SH-SY5Y (cell line): Measurements from ENCODE around the gene PCGF3.

Experiments used
- GATA2 ChIP-seq: IDR thresholded peaks from 2 replicates; pipeline ENCODE4 v1.6.1; 2011; ENCODE audit warnings: mild to moderate bottlenecking, low read depth, low read length
- GATA3 ChIP-seq: IDR thresholded peaks from 2 replicates; pipeline ENCODE4 v1.6.1; 2011; ENCODE audit warnings: low read depth, mild to moderate bottlenecking, low read length, moderate library complexity

PCGF3 gene

DNA sequence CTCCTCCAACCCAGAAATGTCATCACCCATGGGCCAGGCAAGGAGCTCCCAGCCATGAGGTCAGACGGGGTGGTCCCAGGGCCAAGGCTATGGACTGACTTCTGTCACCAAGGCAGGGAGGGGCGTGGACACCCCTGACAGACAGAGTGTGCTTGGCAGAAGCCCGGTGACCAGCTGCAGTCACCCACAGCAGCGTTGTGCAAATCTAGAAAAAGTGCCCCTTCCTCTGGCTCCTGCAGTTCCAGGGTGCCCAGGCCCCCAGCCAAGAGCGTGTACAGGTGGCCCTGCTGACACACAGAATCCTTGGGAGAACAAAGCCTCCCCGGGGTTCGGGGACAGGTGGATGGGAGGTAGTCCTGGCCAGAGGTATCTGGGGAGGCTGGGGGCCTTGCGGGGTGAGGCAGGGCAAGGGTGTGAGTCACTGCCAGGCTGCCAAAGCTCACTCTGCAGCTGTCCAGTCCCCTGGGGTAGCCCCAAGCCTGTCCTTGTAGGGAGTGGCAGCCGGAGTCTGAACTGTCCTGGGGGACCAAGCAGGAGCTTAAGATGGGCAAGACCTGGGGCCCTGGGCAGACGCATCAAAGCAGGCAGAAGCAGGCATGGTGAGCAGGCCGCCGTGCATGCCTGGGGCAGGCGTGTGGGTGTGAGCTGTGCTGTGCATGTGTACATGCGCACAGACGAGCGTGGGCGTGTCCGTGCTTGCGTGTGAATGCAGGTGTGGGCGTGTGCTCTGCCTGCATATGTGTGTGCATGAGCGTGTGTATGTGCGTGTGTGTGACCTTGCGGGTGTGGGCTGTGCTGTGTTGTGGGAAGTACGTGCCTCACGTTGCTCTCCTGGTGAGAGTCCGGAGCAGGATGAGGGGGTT, 28.0 kb upstream of the PCGF3 start:
- no peak for TF ChIP-seq GATA2

DNA sequence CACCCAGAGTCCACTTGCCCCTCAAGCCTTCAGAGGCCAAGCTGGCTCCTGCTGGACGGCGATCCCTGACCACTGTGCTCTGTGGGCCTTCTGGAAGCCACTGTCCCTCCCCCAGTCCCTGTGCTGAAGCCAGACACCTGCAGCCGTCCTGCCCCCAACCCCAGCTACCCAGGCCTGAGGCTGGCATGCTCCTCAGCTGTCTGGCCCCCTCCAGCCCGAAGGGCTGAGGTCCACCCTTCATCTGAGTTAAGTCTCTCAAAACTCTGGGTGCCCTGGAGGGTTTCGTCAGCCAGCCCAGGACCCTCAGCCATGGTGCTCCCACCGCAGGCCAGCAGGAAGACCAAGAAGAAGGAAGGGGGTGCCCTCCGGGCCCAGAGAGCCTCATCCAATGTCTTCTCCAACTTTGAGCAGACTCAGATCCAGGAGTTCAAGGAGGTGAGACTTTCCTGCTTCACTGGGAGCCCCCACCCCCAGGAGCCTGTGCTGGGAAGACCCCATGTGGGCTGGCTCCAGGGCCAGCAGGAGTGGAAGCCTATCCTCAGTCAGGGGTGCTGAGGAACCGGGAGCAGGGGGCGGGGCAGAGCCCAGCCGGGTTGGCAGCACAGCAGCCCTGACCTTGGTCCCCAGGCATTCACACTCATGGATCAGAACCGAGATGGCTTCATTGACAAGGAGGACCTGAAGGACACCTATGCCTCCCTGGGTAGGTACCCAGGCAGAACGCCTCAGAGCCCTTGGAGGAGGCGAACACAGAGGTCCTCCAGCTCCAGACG, 27.1 kb upstream of the PCGF3 start:
- TF ChIP-seq GATA2 (no peak), GATA3 (no peak)

DNA sequence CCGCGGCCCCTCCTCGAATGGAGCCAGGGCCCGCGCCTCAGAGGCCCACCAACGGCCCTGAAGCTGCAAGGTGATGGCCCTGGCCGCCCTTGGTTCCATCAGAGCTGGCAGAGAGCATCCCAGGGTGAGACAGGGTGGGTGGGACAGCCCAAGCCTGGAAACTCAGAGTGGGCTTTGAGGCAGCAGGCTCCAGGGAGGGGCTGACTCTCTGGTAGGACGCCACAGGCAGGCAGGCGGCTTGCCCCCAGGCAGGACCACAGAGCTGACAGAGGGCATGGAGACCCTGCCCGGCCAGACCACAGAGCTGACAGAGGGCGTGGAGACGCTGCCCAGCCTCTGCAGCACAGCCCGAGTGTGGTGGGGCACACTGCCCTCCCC, 26.5 kb upstream of the PCGF3 start:
- TF ChIP-seq GATA2 (no peak), GATA3 (no peak)

DNA sequence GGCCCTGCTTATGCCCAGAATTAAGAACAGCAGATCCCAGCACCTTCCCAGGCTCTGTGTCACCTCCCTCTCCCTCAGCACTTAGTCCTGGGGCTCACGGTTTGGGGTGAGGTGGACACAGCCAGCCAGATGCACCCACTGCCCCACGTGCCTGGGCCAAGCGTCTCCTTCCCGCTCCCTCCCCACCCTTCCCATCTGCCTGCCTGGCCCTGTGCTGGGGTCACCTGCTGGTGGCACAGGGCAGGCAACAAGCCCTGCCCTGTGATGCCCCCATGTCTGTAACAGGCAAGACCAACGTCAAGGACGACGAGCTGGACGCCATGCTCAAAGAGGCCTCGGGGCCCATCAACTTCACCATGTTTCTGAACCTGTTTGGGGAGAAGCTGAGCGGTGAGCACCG, 26.0 kb upstream of the PCGF3 start:
- TF ChIP-seq GATA3: no peak
- no peak for TF ChIP-seq GATA2

DNA sequence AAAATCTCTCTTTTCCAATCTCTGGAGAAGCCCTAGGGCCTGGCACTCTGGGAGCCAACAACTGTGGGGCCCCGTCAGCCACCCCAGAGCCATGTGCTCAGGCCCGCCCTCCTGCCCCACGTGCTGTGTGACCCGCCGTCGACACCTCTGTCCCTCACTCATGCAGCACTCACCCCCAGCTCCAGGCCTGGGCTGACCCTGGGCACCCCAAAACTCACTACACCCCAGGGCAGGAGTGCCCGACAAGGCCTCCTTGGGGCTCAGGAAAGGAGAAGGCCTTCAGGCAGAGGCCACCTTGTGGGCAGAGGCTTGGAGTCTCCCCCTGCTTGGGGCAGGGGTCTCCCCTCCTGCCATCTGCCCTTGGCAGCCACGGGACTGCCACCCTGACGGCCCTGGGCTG, 25.5 kb upstream of the PCGF3 start:
- no peak for TF ChIP-seq GATA2
- TF ChIP-seq GATA3: no peak

GRCh38 chr4:680551-680927, 25.1 kb upstream of the PCGF3 start:
- TF ChIP-seq GATA3 (no peak), GATA2 (no peak)

- TF ChIP-seq GATA2: no peak
- TF ChIP-seq GATA3: no peak
Observed at GRCh38 chr4:680928-681645, 24.5 kb upstream of the PCGF3 start.

GRCh38 chr4:681736-682451, 23.7 kb upstream of the PCGF3 start:
- TF ChIP-seq GATA3 (no peak), GATA2 (no peak)

DNA sequence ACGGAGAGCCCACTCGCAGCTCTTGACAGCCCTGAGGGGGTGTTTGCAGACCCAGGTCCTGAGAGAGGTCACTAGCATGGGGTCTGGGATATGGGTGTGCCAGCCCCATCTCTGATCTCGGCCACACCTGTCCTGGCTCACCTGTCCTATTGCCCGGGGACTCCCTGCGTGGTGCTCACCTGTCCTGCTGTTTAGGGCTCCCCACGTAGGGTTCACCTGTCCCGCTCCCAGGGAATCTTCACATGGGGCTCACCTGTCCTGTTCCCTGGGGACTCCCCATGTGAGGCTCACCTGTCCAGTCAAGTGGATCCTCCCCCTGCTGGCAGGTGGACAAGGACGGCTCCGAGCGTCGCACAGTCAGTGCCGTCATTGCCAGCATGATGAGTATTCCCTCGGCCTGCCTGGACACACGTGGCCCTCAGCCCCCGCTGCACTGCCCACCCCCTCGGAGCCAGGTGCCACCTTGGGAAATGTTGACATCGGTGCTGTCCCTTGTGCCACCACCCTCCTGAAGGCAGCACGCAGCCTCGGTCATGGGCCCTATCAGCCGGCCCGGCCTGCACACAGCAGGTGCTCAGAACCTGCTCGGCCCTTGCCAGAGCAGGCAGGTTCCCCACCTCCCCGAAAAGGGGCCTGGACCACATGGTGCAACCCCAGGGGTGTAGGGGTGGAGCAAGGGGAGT, 23.0 kb upstream of the PCGF3 start:
- TF ChIP-seq GATA3: no peak
- no peak for TF ChIP-seq GATA2

- TF ChIP-seq GATA2: no peak
- no peak for TF ChIP-seq GATA3
Observed at GRCh38 chr4:683247-683897, 22.3 kb upstream of the PCGF3 start.

DNA sequence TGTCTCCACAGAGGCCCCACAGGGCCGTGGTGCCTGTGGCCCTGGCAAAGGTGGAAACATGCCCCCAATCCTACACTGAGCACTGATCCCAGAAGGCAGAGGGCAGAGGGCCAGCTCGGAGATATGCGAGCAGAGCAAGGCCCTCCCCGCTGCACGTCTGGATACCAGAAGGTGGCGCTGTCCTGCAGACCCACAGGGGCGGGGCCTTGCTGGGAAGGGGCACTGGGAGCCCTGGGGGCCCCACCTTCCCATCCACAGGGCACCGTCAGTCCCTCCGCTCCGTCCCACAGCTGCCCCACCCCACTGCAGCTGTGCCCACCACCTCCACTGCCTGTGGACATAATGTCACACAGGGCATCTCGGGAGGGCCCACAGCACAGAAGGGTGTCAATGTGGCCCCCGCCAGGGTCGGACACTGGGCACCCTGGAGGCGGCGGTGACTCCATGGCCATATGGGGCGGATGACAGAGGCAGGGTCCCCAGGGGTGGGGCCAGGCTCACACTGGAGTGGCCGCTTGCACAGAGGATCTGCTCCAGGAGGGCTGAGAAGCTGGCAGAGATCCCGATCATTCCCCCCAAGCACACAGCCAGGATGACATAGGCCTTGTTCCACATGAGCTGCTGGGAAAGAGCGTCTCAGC, 21.5 kb upstream of the PCGF3 start:
- TF ChIP-seq GATA3 (no peak), GATA2 (no peak)

GRCh38 chr4:684623-685327, 20.9 kb upstream of the PCGF3 start:
- TF ChIP-seq GATA3 (no peak), GATA2 (no peak)
